Heart right ventricle (tissue), 16 donors: ENCODE measurements around the gene CCT8L2. TPM values are rescaled to one million over a fixed set of nuclear protein-coding genes. Genes with fewer than 3 reads are reported as not detected.
"Not testable (repeated sequence)": the region's sequence is repeated elsewhere in the genome, so short reads cannot be mapped to it uniquely, and the experiment has no call there.

ENCODE experiments used
- ATAC-seq, 8 donors: fragments of 200-7000 bp; cut with Tn5 transposase; one replicate each; pipeline ENCODE4 v1.9.1; 2020; ENCODE audit warnings: mild to moderate bottlenecking in 8 of 8, moderate library complexity in 8 of 8, moderate number of reproducible peaks in 1 of 8
- DNase-seq, 2 donors: peaks; one replicate each; pipeline ENCODE4 v3.0.0-alpha.2; 2020
- H3K27ac ChIP-seq, 10 donors: fragments of 200-600 bp; sonication (generic) in 2 of 10; one replicate each; pipeline versions ENCODE4 v1.5.0 to v1.8.0; 2020 to 2022; ENCODE audit warnings: mild to moderate bottlenecking in 3 of 10
- H3K27me3 ChIP-seq, 7 donors: fragments of 200-600 bp; one replicate each; pipeline ENCODE4 v1.8.0; 2021 to 2022; ENCODE audit warnings: mild to moderate bottlenecking in 2 of 7
- H3K36me3 ChIP-seq, 9 donors: fragments of 200-600 bp; sonication (generic) in 1 of 9; one replicate each; pipeline versions ENCODE4 v1.5.0 to v1.8.0; 2020 to 2022; ENCODE audit warnings: mild to moderate bottlenecking in 2 of 9
- H3K4me1 ChIP-seq, 9 donors: fragments of 200-600 bp; sonication (generic) in 1 of 9; one replicate each; pipeline versions ENCODE4 v1.5.0 to v1.8.0; 2020 to 2022; ENCODE audit warnings: mild to moderate bottlenecking in 4 of 9
- H3K4me3 ChIP-seq, 10 donors: fragments of 200-600 bp; sonication (generic) in 2 of 10; one replicate each; pipeline versions ENCODE4 v1.5.0 to v1.8.0; 2020 to 2022; ENCODE audit warnings: mild to moderate bottlenecking in 7 of 10, moderate library complexity in 2 of 10
- H3K9me3 ChIP-seq, 11 donors: fragments of 200-600 bp in 10 of 11; sonication (generic) in 2 of 11; one replicate each; pipeline versions ENCODE4 v1.5.0 to v1.8.0; 2013 to 2022; ENCODE audit warnings: mild to moderate bottlenecking in 2 of 11, control low read depth in 1 of 11, moderate library complexity in 1 of 11
- CTCF ChIP-seq, 9 donors: fragments of 200-600 bp; sonication (generic) in 2 of 9; IDR thresholded peaks; one replicate each; pipeline versions ENCODE4 v1.5.0 to v1.8.0; 2021 to 2022; ENCODE audit warnings: antibody characterized with exemption in 9 of 9, mild to moderate bottlenecking in 5 of 9, moderate library complexity in 1 of 9
- whole genome bisulfite sequencing, 2 donors: extraction: QIAGEN DNeasy Blood & Tissue Kit; methylation state at CpG; one replicate each; pipeline ENCODE4 v1.1.7; 2013; ENCODE audit warnings: inconsistent platforms in 1 of 2; 5-methylcytosine and 5-hydroxymethylcytosine counted together
- intact Hi-C, 10 donors: fragments of 100-400 bp; cut with DNase I; formaldehyde crosslinking; loops; one replicate each; pipeline versions ENCODE4 v1.11.1 to v1.14.2; 2022
- polyA plus RNA-seq, 2 donors: library from polyadenylated mRNA; stranded (reverse); fragments of 200-250 nt; gene quantifications; one replicate each; pipeline ENCODE4 v1.2.3, GENCODE V29; 2013
- total RNA-seq, 10 donors: library from RNA; stranded (reverse); fragmentation: NEBNext Ultra II Directional in 3 of 10; extraction: Animal tissue kit (Norgen Biotek cat#: 25700) in 3 of 10; gene quantifications; one replicate each; pipeline versions ENCODE4 v1.2.1 to v1.2.4, GENCODE V29; 2021 to 2023
- donor health status: Arrhythmogenic right ventricular cardiomyopathy.
- donor health status: ischemic (EF 13 %, LVEDD 7.1; RV severe dilation, severe dysfunction).
- donor health status: healthy with polysubstance abuse.
- donor health status: DM: no; HTN: yes; CAD: no.
- donor health status: DM: no; HTN: no; CAD: no.
- donor health status: ischemic (EF 25% LVEDD 6.9; RV normal size, moderate dysfunction).
- donor health status: ischemic (EF 25% LVEDD 5.7; RV mildly dilated, moderate dysfunction).
- donor health status: healthy.
- donor health status: DM: yes; HTN: yes; CAD: no.
- donor health status: Ischemic cardiomyopathy.
- donor health status: ischemic (EF 35%, LVEDD 5.7; RV mildly dilated, moderate dysfunction).
- donor health status: nonischemic (EF 11% LVEDD 7.7; RV severe dilation, severe dysfunction).
- donor health status: DM: yes; HTN: yes; CAD: no.
- donor health status: PGD.
- donor health status: ischemic (EF 29% LVEDD 5.4; RV normal size, mild dysfunction).
- donor health status: nonischemic (EF 23%, LVEDD 6.1; RV moderate dilation, normal function).

The CCT8L2 gene
- total and polyA plus RNA-seq, 12 donors, result not detected

GRCh38 chr22:16559056-16559955 is 33.3 kb downstream of the CCT8L2 start:
- Histone ChIP-seq H3K27me3 (no peaks in the 10 kb centered on the region), H3K4me3 (no peak overlapping the region), H3K9me3 (peaks cover 0 to 12% (median 0%) of the 10 kb centered on the region in 11 donors), H3K27ac (no peak overlapping the region), H3K36me3 (no peaks in the 10 kb centered on the region), H3K4me1 (no peaks in the 10 kb centered on the region)
- DNase-seq (no peak), ATAC-seq (no peak)
- 91 to 95% methylated on average over 3 of the region's 3 CpGs for WGBS, 2 donors
- intact Hi-C loops, result no loop called here
- no peak for TF ChIP-seq CTCF (IDR thresholded peaks at IDR 0.05)

- H3K36me3 ChIP-seq, intact Hi-C loops, H3K27me3 ChIP-seq, H3K4me3 ChIP-seq, ATAC-seq, DNase-seq, H3K4me1 ChIP-seq, H3K27ac ChIP-seq: not testable (repeated sequence)
- peaks cover 0 to 14% (median 0%) of the 10 kb centered on the region in 11 donors for H3K9me3 ChIP-seq
- 78 to 85% methylated on average over 4 of the region's 4 CpGs for WGBS, 2 donors
Measured at GRCh38 chr22:16558376-16558945, 34.1 kb downstream of the CCT8L2 start.

GRCh38 chr22:16557511-16557910 is 35.1 kb downstream of the CCT8L2 start:
- H3K27me3 ChIP-seq, ATAC-seq, DNase-seq, intact Hi-C loops, H3K4me1 ChIP-seq, H3K4me3 ChIP-seq, H3K27ac ChIP-seq, H3K36me3 ChIP-seq: not testable (repeated sequence)
- peaks cover 0 to 20% (median 0%) of the 10 kb centered on the region in 11 donors for H3K9me3 ChIP-seq
- WGBS, 2 donors, result 81 to 85% methylated on average over 12 to 13 of the region's 13 CpGs

GRCh38 chr22:16555077-16555994 is 37.3 kb downstream of the CCT8L2 start:
- ATAC-seq, H3K27me3 ChIP-seq, intact Hi-C loops, H3K27ac ChIP-seq, H3K36me3 ChIP-seq, H3K4me3 ChIP-seq, H3K4me1 ChIP-seq, DNase-seq: not testable (repeated sequence)
- peaks cover 0 to 20% (median 0%) of the 10 kb centered on the region in 11 donors for H3K9me3 ChIP-seq
- whole genome bisulfite sequencing, 2 donors, result 75 to 80% methylated on average over 7 of the region's 8 CpGs

GRCh38 chr22:16543310-16543709 is 49.3 kb downstream of the CCT8L2 start:
- H3K27ac ChIP-seq, H3K4me3 ChIP-seq, intact Hi-C loops, H3K36me3 ChIP-seq, H3K9me3 ChIP-seq, H3K4me1 ChIP-seq, ATAC-seq, H3K27me3 ChIP-seq, DNase-seq: not testable (repeated sequence)
- 73 to 94% methylated on average over 1 of the region's 1 CpG for WGBS, 2 donors

Other genes starting within 250 kb of the CCT8L2 start
- gene XKR3, start 232.6 kb upstream of the CCT8L2 start, total RNA-seq, result not detected
- gene XKR3, start 232.6 kb upstream of the CCT8L2 start, polyA plus RNA-seq, result not detected